Daoy (cell line): ENCODE measurements around the gene HYDIN. TPM values are rescaled to one million over a fixed set of nuclear protein-coding genes. Genes with fewer than 3 reads are reported as not detected.
"Not testable (repeated sequence)": the region's sequence is repeated elsewhere in the genome, so short reads cannot be mapped to it uniquely, and the experiment has no call there.

ENCODE experiments used
- DNase-seq: peaks from one replicate; pipeline ENCODE4 v3.0.0-alpha.2; 2015; ENCODE audit warnings: low read depth
- total RNA-seq: library from RNA; depleted of rRNA; stranded (reverse); fragments of >200 nt; shearing (Covaris generic); gene quantifications from 2 replicates; pipeline ENCODE4 v1.2.3, GENCODE V29; 2014

HYDIN gene
- total RNA-seq, 1 experiment from 2014 or later: 1.1 TPM

DNA sequence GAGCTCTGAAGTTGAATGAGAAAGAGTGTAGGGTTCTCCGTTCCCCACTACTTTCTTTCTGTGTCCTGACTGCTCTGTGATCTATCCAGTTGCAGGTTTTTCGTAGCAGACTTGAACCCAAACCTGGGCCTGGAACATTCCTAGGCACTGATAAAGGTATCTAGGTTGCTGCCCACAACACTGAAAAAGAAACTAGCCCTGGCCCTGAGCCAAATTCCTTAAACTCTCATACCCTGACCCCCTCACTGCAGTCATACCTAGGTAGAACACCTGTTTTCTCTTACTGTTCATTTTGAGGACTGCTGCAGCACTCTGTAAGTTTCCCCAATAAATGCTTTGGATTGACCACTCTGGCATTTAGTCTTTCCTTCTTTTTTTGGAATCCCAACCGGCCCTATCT, 5.4 kb downstream of the HYDIN start:
- DNase-seq: no peak

DNA sequence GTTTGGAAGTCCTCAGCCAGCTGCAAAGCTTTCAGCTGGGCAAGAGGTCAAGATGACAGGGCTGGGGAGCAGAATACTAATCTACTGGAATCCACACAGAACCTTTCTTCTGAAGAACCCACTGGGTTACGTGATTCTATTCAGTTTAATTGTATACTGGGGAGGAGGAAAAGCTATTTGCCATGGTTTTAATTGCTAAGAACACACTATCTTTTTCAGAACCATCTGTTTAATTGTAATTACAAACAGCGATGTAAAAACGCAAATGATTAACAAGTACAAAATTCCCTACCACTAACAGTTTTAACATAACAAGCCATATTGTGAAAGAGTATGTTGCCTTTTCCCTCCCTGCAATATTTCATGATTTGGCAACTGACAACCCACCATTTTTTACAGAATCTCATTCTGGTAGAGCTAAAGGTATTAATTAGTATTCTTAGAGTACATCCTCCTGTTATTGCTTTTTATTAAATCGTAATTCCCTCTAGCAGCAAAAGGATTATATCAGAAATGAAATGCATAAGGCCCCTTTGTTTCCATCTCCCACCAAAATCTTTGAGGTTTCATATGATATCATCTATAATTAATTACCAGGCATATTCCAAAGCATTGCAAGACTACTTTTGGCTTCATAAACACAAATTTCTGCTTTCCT, 12.1 kb downstream of the HYDIN start:
- no peak for DNase-seq

DNA sequence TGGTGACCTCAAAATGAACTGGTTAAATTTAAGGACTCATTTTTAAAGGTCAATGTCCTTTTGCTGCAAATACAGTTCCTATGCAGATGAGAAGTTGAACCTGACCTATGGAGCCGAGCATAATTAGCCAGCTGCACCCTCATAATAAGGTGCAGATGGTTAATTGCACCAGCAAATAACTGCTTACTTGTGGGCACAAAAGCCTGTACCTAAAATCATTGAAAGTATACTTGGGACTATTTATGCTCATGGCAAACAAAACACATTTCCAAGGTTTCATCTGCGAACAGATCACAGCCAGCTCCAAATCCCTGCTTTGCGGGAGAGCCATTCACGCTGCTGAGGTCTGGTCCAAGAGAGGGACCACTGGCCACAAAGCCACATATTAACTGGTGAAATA, 13.0 kb downstream of the HYDIN start:
- no peak for DNase-seq

DNA sequence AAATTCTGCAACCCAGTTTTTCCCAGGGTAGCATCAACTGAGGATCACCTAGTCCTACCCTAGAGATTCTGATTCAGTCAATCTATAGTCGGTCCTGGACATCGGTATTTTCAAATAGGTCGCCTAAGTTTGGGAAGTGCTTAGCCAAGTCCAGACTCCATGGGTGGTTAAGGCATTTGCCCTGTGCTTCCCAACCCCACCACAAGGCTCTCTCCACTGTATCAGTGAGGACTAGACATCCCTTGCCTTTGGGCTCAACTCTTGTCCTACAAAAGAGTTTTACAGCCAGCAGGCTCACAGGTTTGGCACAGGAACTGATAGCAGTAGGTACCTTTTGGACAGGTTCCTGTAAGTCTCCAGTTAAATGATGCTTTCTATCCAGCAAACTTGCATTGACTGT, 13.8 kb downstream of the HYDIN start:
- DNase-seq: no peak

DNA sequence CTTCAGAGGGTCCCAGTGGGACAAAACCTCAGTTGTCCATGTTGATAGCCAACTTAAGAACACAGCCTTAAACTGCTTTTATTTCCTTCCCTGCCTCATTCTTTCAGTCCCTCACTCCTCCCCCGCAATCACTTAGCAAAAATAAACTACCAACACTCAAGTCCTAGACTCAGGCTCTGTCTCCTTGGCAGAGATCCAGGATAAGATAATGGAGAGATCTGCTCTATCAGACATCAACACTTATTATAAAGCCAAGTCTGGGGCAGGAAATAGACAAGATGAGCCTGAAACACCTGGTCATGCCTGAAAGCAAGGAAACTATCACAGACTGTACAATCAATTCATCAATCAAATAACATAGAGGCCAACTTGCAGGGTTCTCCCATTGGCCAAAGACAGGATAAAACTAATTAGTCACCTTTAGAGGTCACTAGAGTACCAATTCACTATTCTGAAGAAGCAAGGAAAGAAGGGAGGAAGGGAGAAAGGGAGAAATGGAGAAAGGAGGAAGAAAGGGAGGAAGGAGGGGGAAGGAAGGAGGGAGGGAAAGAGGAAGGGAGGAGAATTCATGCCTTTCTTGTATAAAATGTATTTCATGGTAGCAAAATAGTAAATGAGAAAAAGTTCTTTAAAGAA, 15.7 kb downstream of the HYDIN start:
- DNase-seq: no peak

DNA sequence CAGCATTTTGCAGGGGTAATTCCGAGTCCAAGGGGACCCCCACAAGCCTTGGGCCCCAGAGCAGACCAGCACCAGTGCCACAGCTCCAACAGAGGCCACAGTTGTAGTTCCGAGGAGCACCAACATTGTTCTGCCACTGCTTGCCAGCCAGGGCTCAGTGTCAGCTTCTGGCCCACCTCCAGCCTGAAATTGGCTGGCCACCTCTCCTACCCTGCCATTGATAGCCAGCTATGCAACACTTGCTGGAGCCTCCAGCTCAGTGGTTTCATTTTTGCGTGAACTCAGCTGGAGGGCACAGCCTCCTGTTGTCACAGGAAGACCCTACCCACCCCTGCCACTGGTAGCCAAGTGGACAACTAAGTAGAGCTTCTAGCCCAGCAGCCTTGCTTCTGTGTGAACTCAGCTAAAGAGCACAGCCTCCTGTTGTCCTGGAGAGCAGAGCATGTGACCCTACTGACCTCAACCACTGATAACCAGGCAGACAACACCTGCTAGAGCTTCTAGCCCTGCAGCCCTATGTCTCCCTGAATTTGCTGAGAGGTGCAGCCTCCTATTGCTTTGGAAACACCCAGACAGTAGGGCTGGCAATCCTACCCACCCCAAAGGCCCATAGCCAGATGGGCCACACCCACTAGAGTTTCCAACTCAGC, 24.9 kb downstream of the HYDIN start:
- DNase-seq: no peak

DNA sequence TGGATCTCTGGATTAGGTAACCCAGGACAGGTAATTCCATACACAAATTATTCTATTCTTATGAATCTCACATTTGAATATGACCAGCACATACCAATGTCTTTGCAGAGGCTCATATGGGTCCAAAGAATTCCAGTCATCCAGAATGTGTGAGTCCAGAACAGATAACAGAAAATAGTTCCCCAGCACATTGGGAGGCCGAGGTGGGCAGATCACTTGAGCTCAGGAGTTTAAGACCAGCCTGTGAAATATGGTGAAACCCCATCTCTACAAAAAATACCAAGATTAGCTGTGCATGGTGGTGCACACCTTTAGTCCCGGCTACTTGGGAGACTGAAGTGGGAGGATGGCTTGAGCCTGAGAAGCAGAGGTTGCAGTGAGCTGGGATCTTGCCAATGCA, 26.9 kb downstream of the HYDIN start:
- DNase-seq: no peak

DNA sequence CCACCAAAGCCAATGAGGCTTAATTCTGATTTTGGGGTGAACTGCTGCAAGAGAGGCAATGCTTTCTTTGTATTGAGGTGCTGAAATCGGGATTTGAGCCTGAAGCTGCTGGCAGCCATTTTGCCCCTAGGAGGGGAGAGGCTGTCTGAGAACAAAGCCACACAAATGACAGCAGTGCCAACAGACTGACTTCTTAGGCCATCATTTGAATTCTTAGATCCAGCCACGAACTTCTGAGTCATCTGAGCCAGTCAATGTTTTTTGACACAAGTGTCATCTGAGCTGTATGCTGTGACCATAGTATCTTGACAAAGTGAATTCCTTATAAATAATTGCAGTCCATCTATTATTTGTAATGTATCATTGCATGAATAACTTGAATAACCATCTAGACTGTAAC, 29.0 kb downstream of the HYDIN start:
- DNase-seq: no peak

DNA sequence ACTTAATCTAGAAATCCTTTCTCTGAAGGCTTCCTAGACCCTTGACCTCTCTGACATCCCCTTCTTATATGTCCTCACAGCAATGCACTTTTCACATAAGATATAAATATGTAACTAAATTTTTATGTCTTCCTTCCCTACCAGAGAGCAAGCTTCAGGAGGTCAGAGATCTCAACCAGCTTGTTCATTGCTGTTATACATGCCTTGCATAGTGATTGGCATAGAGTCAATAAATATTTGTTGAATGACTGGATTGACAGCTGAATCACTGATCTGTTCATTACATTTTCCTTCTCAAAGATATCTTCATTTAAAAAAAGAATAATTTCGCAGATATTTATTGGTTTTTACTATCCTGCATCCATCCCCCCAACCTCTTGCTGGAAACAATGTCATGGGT, 29.5 kb downstream of the HYDIN start:
- DNase-seq: no peak

DNA sequence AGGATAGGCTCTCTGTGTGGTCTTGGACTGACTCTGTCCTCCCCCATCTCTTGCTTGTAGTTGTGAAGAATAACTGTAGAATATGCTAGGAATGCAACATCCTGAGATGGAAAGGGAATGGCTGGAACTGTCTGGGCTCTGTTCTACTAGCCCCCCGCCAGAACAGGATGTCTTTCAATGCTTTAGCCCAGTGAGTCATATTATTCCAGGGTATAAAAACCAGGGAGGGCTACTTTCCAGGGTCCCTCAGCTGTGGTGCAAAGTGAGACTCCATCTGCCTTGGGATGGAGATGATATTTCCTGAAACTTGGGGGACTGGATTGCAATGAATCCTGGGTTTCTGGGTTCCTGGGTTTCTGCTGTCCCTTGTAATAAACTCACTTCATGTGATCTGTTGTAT, 32.1 kb downstream of the HYDIN start:
- DNase-seq: no peak

DNA sequence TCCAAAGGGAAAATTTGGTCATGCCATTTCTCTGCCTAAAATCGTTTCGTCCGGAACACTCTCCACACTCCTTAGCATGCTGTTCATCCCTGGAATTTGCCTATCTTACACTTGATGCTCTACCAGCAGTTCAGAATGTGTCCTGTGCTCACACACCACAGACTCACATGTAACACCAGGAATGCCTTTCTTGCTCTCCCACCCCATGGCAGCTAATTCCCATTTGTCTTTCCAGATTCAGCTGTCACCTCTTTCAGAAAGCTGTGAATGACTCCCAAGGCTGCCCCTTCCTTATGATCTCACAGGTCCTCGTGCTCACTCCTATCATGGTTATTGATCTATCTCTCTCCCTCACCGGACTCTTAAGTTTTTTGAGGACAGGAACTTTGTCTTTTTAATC, 38.1 kb downstream of the HYDIN start:
- DNase-seq: no peak

DNA sequence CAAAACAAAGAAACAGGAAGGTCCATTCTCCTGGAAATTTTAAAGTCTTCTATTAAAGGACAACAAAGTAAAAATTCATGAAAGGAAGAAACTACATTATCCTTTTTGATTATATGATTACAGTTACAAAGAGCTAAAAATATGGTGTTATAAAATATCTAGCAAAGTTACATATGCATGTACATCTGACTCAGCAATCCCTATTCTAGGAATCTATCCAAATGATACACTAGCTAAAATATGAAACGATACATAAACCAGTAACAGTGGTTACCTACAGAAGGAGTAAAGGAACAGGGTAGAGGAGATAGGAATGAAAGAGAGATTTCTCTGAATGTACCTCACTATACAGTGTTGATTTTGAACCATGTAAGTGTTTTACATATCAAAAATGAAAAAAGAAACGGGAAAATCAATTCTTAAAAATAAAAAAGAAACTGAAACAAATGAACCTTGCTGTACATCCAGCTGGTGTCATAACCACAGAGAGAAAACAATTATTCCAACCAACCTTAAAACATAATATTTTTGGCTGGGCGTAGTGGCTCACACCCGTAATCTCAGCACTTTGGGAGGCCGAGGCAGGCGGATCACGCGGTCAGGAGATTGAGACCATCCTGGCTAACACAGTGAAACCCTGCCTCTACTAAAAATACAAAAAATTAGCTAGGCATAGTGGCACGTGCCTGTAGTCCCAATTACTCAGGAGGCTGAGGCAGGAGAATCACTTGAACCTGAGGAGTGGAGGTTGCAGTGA, 41.4 kb downstream of the HYDIN start:
- DNase-seq: no peak

DNA sequence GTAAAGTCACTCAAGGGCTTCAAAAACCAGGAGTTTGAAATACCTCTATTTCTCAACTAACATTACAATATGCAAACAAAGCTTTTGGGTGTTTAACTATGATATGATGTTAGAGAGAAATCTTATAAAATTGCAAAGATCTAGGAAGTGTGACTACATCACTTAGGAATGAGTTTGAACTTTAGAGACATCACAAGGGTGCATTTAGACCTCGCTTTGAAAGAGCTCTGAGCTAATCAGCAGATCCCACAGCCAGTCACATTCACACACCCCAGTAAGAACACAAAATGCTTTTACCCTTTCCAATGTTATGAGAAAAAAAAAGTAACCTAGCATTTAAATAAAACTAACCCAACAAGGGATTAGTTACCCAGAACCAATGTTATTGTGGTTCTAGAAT, 45.2 kb downstream of the HYDIN start:
- no peak for DNase-seq

DNA sequence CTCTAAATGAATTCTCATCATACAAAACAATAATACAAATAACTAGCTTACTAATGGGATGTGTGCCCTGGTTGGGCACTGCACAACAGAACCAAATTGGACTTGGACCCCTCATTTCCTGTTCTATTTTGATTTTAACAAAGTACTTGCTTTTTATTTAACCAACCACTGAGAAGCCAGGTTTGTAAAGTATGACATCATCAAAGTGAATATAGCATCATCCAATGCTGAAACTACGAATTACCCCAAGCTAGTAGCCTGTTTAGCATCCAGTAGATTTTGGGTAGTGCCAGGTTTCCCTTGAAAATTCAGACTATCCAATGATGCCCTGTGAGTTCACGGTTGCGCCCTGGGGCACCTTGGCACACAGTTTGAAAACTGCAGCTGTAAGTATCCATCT, 51.0 kb downstream of the HYDIN start:
- no peak for DNase-seq

DNA sequence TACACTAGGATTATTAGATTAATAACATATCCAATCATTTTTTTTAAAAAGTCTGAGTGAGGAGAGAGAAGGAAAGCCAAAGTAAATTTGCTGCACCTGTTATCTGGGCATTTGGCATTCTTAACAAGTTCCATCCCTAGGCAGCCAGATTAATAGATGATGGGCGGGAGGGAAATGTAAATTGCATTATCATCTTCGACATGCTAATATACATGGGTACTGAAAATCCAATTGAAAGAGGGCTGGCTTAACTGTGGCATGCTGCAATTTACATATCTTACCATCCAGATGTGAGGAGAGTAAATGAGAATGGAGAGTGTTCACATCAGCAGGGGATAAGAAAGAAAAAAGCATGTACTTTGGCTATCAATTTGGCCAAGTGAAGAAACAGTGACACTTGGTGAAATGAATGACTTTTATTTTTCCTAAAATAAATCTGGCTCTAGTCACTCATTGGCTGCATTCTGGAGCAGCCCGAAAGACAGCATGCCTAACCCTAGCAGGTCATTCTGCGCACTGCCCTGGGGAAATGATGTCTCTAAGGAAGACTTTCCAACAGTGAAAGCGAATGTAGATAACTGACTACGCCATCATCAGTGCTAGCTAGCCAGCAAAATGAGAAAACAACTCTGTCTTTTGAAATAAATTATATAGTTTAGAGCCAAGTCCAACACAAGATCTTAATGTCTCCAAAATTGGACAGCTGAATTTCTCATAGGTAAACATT, 57.9 kb downstream of the HYDIN start:
- DNase-seq: no peak

DNA sequence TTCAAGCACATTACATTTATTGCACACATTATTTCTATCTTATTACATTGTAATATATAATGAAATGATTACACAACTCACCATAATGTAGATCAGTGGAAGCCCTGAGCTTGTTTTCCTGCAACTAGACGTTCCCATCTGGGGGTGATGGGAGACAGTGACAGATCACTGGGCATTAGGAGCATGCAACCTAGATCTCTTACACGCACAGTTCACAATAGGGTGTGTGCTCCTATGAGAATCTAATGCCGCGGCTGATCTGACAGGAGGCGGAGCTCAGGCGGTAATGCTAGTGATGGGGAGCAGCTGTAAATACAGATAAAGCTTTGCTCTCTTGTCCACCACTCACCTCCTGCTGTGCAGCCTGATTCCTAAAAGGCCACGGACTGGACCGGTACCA, 69.5 kb downstream of the HYDIN start:
- DNase-seq: not testable (repeated sequence)

DNA sequence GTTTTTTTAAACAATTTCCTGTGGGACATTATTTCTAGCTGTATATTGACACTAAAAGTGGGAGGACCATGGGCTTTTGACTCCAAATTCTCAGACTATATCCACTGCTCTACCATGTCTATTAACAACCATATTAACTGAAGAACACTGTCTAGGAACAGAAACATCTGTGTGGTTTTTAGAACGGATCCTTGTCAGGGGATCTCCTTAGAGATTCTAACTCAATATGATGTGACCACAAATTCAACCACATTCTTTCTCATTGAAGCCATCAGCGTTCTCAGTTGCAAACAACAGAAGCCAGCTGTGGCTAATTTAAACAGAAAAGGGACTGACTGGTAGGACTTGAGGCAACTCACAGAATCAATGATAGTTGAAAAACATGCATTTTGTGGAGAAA, 73.2 kb downstream of the HYDIN start:
- not testable (repeated sequence) for DNase-seq

DNA sequence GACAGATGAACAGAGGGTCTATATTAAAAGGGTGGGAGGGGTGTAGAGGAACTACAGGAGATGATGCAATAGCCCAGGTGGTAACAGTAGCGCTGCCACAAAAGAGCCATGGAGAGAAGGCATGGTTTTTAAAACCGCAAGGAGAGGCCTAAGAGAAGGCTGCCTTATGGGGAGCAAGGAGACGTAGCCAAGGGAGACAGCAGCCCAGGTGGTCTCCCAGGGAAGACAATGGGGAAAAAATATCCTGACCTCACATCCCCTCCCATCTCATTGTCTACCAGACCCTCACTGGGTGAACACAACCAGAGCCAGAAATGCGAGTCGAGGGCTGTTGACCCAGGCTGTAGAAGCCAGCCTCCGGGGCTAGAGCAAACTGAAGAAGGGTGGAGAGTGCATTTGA, 77.2 kb downstream of the HYDIN start:
- DNase-seq: not testable (repeated sequence)

DNA sequence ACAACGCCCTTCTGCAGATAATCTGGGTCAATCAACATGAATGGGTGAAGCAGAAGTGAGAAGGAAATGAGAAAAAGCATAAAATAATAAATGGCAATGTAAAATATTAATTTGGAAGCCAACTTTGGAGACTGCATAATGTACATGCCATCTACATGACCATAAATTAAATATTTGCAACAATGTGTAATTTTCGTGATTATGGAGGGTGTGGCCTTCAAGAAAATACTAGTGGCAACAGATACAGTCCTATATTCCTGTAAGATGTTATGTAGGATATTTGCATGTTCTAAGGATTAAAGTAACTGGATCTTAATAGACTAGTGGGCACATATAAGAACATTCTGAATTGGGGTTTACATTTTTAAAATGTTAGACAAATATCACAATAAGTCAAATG, 78.9 kb downstream of the HYDIN start:
- DNase-seq: not testable (repeated sequence)

DNA sequence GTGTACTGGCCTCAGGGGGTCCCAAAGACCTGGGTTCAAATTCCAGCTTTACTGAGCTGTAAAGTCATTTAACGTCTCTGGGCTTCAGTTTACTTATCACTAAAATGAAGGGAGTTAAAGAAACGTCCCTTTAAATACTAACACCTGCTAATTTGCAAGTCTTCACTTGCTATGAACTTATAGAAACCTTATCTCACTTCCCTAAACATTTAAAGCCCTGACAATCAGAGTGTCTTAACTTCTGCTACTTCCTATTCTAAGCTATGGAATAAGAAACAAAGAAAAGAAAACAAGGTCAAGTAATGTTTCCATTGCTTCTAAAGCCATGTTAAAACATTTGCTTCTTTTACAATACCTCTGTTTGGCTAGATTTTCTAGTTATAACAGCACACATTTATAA, 87.3 kb downstream of the HYDIN start:
- not testable (repeated sequence) for DNase-seq

DNA sequence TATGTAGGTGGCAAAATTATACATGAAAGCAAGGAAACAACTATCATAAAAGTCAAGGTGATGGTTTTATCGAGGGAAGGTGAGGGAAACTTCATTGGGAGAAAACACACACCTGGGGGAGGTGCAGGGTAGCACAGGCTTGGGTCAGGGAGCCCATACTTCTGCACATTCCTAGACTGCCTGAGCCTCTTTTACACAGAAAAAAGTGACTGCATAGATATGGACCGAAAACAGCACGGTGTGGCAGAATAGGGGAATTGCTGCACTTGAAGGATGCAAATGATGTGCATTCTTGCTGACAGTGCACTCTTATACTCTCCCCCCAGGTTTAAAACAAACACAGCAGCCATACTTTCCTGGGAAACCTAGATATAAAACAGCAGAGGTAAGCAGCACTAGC, 120.0 kb downstream of the HYDIN start:
- DNase-seq: not testable (repeated sequence)

DNA sequence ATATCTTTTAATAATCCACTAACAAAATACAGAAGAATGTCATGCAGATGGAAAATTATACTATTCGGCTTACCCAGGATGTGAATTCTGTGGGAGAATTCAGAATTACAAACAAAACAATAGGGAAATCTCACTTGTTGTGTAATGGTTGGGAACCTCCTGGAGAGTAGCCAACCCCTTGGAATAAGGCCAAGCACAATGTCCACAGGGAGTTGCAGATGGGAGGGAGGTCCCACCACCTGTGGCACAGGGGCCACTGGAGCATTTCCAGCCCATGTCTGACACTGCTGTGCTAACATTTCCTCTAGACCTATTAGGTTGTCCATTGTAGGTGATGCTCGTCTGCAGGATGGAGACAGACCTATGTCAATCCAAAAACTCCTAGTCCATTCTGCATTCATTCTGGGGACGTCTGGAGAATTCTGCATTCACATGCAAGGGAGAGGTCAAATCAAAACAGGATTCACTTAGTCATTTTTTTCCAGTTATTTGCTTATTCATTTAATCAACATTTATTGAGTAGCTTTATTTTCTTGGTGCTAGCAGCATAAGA, 120.8 kb downstream of the HYDIN start:
- DNase-seq: not testable (repeated sequence)
